GM21619 (cell line): Measurements from ENCODE around the gene FAM83G.

Experiments used
- ATAC-seq: cut with Tn5 transposase; IDR thresholded peaks from one replicate; pipeline ENCODE4 v1.9.1; 2021; ENCODE audit not compliant: unreplicated experiment

The FAM83G gene

DNA sequence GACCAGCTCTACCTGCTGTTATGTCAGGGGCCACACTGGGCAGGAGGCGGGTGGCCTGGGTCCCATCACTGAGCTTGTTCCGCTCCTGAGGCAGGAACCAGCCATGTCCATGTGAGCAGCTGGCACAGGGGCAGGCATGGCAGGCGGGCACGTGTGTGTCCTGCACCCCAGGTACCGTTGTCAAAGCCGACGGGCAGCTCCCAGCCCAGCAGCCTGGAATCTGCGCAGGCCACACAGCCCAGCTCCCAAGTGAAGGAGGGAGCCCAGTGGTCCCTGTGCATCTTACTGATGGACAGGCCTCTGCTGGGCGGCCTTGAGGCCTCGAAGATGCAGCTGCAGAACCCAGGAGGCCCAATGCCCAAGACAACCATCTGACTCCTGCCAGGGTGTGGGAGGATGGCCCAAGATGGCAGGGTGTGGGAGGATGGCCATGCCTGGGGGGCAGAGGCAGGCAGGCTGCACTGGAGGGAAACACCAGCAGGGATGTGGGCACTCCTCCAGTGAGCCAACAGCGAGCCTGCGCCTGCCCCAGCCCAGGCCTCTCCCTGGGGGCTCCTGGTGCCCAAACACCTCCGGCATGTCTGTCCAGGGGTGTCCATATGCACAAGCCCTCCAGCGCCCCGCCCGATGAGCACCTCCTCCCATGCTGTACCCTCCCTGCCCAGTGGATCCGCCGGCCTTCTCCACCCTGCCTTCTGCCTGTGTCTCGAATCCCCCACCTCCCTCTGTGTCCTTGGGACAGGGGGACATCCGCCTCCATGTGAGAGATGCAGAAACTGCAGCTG, 12.8 kb downstream of the FAM83G start:
- ATAC-seq = no peak

DNA sequence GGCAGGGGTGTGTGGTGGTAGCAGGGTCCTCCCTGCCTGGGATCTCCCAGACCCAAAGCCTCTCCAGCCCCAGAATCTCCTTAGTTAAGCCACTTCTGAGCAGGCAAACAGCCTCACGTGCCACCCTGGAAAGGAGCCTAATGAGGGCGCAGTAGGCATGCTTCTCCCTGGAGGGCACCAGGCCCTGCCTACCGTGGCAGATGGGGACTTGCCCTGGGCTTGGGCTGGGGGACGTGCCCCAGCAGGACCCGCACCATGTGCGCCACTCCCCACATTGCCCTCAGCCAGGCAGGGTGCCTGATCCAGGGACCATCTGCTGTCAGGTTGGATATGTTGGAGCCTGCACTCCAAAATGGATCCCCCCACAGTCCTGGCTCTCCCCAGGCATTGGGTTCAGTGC, 14.2 kb downstream of the FAM83G start:
- no peak for ATAC-seq

DNA sequence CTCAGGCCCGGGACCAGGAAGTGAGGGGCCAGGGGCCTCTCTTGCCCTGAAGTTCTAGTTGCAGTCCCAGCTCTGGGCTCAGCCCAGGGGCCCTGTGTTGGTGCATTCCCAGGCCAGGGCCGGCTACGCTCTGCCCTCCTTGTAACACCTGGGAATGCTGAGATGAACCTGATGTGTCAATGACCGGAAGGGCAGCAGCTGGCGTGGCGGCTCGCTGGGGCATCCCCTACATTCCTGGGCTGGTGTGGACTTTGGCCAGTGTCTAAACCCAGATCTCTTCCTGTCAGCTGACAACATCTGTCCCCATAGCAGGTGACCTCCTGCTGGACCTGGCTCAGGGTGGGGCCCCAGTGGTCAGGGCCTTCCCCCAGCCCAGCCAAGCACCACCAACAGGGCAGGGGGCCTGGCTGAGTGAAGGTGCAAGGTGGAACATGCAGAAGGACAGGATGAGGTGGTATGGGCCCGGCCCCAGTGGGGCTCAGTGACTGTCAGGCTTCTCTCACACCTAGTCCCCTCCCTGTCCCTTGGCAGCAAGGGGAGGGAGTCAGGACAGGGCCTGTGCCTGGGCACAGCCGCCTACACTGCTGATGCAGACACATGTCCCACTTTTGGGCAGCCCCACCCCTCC, 15.9 kb downstream of the FAM83G start:
- no peak for ATAC-seq

DNA sequence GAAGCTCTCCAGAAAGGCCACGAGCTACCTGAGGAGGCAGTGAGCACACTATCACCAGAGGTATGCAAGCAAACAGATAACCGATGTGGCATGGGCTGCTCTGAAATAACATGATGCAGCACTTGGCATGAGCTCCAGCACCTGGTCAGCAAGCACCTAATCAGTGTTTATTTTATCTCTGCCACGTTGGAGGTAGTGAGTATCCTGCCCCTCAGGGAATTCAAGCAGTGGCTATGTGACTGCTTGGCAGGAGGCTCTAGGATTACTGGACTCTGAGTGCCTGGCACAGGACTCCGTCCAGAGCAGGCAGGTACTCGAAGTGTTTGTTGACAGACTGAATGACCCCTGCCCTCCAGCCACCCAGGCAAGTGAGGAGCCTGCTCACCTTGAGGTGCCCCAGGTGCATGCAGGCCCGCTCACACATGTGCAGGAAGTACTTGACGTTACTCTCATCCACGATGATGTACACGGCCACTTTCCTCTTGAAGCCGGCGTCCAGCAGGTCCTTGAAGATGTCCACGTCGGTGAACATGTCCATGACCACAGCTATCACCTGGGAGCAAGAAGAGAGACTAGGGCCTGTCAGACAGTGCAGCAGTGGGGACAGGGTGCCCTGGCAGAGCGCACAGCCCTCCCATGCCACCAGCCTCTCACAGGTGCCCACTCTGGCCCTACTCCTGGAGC, 16.6 kb downstream of the FAM83G start:
- ATAC-seq = no peak

DNA sequence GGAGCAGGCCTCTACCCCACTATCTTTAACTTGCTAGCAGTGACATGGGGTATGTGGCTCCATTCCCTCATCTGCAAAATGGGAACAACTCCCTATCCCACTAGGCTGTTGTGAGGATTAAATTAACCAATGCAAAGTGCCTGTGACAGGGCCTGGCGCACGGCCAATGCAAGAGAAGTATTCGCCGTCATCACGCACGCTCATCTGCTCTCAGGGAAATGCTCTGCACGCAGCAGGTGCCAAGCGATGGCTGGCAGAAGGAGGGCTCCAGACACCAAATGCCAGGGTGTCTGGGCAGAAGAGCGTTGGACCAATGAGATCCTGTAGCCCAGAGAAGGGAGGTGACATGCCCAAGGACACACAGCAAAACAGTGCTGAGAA, 17.3 kb downstream of the FAM83G start:
- ATAC-seq = no peak

DNA sequence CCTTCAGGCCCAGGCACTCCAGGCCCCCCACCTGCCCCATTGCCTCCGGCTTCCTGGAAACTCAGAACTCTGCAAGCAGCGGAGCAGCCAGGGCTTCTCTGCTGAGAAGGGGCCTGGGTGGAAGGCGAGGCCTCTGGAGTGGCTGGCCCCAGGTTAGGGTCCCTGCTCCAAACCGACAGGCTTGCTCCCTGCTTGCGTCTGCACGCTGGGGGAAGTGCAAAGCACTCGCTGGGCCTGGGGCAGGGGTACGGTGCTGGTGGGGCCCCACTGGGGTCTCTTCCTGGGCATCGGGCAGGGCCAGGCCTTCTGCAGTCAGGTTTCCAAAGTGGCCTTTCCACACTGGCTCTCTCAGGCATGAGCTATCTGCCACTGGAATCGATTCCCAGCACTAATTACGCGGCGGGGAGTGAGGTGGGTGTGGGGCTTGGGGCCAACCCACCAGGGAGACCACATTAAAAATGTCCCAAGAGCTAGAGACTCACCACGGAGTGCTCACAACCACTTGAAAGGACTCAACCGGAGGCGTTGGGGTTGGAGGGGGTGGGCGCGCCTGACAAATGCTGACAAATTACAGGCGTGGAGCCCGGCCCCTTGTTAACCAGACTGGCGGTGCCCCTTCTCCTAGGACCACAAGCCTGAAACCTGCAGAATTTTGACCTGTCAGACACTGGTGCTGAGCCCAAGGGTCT, 17.9 kb downstream of the FAM83G start:
- no peak for ATAC-seq

DNA sequence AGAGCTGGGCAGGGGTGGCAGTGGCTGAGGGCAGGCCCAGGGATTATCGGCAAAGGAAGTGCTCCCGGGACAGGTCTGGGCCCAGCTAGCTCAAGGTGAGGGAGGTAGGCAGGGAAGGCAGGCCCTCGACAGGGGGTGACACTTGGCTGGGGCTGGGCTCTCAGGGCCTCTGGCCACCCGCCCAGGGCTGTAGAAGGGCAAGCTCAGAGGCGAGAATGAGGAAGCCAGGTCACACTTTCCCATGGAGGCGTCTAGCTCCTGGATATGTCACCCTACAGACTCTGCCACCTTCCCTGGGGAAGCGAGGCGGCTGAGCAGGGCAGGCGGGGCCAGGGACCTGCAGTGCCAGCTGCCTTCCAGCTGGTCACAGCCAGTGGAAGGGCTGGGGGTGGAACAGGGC, 19.1 kb downstream of the FAM83G start:
- ATAC-seq = no peak

DNA sequence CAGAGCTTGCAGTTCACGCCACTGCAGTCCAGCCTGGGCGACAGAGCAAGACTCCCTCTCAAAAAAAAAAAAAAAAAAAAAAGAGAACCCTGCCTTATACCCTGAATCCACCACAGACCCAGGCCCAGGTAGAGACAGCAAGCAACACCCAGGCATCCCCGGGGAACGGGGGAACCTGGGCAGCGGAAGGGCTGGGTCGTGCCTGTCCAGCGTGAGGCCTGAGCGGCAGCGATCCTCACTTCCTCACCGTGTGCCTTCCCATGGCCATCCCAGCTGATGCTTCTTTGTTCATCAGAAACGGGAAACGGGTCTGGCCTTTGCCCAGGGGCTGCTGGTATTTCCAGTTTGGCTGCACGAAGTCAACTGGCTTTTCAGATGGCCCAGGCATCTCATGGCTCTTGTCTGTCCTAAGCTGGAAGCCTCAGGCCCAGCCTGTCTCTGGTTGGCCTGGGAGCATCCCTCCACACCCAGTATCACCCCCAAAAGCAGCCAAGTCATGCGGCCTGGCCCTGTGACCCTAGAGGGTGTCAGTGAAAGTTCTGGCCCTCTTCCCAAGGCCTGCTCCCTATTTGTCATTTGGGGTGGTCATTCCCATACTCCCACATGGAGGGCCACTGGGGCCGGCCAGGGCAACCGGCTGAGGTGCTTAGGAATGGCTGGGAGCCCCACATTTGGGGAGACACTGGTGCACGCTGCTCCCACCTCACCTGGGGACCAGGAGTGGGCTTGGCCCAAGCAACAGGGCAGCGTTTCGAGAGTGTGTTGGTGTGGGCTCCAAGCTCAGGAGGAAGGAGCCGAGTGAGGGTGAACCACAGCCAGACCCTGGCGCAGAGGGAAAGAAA, 20.1 kb downstream of the FAM83G start:
- ATAC-seq = no peak

DNA sequence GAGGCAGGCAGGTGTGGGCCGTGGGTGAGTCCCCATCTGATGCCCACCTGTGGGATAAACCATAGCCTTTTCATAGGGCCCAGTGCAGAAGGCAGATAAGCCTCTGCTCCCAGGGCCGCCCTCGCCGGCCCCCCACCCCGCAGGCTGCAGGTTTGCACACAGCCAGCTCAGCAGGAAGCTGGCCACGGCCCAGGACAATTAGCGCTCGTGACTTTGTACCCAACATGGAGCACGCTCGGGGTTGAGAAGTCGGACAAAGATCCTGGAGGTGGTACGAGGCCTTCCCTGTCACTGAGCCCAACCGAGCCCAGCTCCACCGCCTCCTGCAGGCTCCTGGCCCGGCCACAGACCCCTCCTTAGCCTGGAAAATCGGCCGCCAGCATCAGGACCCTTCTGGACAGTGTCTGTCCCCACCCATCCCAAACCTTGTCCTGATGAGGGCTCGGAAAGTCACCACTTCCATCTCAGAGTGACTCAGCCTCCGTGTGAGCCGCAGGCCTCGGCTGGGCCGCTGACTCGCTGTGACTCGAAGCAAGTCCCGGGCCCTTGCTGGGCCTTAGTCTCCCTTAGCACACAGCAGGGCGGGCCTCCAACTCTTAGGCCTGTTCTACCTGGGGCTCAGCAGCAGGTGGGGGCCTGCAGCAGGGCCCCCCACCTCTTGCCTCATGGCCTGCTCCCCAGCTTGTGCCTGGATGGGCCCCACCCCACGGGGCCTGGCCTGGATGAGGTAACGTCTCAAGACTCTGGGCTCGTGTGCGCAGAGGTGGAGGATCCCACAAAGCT, 22.7 kb downstream of the FAM83G start:
- ATAC-seq = no peak

DNA sequence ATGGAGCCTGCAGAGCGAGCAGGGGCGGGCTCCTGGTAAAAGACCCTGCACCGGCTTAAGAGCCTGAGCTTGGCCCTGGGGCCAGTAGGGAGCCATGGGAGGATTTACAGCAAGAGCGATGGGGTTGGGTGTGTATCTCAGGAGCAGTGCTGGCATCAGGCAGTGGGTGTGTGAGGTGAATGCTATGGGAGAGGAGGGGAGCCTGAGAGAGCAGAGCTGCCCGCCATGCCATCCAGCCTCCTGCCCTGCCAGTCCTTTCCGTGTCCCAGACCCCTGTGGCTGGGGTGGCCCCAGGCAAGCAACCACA, 23.3 kb downstream of the FAM83G start:
- no peak for ATAC-seq

DNA sequence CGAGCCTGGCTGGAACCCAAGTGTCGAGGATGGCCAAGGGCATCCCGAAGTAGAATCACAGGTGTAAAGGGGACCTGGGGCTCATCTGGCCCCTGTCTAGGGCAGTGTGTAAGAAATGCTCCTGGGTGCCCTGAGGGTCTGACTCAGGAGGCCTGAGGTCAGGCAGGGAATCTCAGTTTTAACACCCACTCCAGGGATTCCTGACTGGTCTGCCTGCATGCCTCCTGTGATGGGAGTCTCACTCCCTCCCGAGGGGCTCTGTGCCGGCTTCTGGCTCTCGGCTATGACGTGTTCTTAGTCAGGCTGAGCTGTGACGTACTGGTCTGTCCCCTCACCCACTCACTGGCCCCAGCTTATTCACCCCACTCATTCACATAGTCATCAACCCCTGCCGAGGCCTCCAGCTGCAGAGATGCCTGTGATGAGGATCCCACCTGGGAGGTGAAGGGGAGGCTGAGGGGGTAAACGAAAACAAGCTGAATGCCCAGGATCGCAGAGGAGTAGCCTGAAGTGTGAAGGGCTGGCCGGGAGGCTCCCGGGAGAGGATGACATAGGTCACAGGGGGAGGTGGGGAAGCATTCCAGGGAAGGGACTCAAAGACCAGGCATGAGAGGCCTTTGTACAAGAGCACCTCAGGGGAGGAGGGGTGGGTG, 23.8 kb downstream of the FAM83G start:
- ATAC-seq = no peak

DNA sequence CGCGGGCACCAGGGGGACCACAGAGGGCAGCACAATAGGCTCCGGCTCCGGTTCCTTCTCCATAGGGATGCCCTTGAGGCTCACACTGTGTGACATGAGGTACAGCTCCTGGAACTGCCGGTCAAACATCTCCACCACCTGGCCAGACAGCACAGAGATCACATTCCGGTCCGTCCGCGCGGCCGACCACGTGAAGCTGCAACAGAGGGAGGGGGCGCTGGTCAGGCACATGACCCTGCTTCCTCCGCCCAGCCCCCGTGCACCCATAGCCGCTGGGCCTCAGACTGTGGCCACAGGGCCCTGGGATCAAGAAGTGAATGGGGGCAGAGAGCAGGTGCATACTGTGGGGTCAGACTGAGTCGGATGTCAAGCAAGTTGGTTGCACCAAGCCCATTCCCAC, 25.9 kb downstream of the FAM83G start:
- ATAC-seq = no peak

DNA sequence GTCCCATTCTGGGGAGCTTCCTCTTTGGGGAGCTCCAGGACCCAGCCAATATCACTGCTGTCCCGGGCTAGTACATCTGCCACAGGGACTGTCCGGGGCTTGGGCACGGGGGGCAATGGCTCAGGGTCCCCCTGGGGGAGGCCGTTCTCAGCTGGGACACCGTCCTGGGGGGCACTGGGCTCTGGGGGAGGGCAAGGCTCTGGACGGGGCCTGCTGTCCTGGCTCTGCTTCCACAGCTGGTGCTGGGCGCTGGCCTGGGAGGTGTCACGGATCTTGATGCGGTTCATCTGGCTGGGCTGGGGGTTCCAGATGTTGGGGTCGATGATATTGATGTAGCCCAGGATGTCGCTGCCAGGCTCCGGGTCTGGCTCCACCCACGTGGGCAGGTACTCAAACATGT, 26.5 kb downstream of the FAM83G start:
- no peak for ATAC-seq

DNA sequence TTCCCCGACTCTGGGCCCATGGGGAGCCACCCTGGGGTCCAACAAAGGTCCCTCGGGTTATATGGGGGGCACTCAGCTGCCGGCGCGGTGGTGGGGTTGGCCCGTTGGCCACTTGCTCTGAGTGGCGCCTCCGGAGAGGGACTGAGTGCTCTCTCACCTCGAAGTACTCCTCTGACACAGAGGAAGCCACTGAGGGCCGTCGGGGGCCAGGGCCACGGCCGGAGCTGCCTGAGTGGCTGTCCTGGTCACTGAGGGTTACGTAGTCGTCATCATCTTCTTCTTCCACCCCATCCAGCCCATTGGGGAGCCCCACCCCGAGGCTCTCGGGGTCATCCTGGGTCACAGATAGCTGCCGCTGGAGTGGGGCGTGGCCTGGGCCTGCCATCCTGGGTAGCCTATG, 26.9 kb downstream of the FAM83G start:
- ATAC-seq = no peak

DNA sequence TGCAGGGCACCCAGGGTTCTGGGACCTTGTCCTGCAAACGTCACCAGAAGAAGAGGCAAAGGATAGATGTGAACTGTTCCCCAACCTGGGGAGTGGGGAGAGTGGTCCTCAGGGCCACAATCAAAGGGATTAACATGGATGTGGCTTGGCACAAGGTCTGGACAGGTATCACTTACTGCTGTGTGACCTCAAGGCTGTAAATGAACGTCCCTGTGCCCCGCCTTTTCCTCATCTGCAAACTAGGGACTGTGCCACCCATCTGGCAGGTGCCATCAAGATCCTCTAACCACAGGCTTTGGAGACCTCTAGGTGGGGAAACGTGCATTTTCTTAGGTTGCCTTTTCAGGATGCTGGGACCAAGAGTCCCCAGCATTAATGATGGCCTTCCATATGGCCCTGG, 27.5 kb downstream of the FAM83G start:
- no peak for ATAC-seq

DNA sequence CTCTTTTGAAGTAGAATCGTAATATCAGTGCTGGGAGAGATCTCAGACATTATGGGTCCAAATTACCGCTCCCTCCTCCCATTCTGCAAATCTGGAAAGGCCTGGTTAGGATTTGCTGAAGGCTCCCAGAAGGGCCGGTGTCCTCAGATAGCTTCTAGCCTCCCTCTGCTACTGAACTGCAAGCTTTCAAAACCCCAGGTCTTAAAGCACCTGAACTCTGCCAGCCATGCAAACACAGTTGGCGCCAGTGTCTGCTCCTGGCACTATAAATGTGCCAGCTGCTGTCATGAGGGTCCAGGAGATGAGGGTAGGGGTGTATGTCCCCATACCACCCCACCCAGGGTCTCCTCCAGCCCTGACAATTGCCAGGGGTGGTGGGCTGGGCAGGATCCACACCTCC, 28.4 kb downstream of the FAM83G start:
- no peak for ATAC-seq

DNA sequence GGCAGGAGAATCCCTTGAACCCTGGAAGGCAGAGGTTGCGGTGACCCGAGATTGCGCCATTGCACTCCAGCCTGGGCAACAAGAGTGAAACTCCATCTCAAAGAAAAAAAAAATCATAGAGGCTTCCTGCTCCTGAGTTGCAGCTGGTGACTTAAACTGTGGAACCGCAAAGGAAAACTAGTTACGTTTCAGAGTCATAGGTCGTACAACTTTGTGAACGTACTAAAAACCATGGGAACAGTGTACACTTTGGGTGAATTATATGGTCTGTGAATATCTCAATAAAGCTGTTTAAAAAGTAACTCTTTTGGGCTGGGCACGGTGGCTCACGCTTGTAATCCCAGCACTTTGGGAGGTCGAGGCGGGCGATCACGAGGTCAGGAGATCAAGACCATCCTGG, 29.0 kb downstream of the FAM83G start:
- no peak for ATAC-seq

DNA sequence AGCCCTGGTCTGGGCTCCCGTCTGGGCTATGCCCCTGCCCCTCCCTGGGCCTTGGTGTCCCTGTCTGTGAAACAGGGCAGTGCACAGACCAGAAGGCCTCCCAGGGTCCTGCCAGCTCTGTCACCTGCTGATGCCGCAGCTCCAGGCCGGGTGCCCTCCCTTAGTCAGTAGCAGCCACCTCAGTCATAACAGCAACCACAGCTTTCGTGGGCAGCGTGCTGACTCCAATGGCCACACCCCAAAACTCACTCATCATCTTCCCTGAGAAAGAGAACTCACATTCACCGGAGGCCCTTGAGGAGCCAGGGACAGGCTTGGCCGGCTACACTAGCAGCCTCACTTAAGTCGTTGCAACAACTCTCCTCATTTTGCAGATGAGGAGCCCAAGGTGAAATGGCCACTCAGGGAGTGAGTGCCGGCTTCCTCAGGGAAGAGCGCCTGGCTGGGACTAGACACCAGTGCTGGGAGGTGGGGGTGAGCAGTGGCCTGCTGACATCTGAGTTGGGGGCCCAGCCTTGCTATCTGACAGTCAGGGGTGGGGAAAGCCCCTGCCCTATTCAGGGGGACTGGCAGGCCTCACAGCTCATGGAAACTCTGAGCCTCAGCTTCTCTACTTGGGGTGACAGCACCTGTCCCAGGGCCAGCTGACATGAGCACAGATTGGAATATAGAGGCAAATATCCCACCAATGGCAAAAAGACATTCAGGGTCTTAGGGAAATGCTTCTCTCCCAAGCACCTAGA, 30.0 kb downstream of the FAM83G start:
- no peak for ATAC-seq

DNA sequence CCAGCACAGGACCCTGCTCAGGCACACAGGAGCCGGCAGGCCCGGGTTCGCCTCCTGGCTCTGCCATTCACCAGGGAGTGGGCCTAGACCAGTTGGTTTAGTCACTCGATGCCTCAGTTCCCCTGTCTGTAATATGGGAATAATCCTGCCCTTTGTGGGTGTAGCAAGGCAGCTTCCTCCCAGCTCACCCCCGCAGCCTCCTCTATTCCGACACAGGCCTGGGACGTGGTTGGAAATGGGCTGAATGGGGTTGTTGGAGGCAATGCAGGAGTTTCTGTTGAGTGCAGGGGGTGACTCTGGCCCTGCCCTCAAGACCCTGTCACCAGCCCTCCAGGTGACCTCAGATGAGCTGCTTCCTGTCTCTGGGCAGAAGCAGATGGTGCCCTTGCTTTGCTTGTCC, 32.8 kb downstream of the FAM83G start:
- no peak for ATAC-seq
